Cardiac septum (tissue), 1 donor: Measurements from ENCODE around the gene FOXO3. TPM values are rescaled to one million over a fixed set of nuclear protein-coding genes. Genes with fewer than 3 reads are reported as not detected.
"Not testable (repeated sequence)": the region's sequence is repeated elsewhere in the genome, so short reads cannot be mapped to it uniquely, and the experiment has no call there.

Source experiments
- DNase-seq: peaks from one replicate; pipeline ENCODE4 v3.0.0-alpha.2; 2020; ENCODE audit warnings: low spot score
- intact Hi-C: fragments of 100-400 bp; cut with DNase I; formaldehyde crosslinking; loops from one replicate; pipeline ENCODE4 v1.14.0; 2022
- total RNA-seq: library from RNA; stranded (reverse); fragmentation: NEBNext Ultra II Directional; extraction: Animal tissue kit (Norgen Biotek cat#: 25700); gene quantifications from one replicate; pipeline ENCODE4 v1.2.1, GENCODE V29; 2021
- donor health status: DM: no; HTN: no; CAD: no.

FOXO3 gene
- total RNA-seq, 1 donor from 2014 or later, result 32.1 TPM

GRCh38 chr6:108549741-108550140 lies 11.0 kb upstream of the FOXO3 start:
- intact Hi-C loops, result no loop called here
- DNase-seq, result no peak

- intact Hi-C loops, result no loop called here
- DNase-seq, result no peak
Observed at GRCh38 chr6:108550256-108550655, 10.5 kb upstream of the FOXO3 start.

- no peak for DNase-seq
- intact Hi-C loops, result loop anchor here (2.0 to 5.0 kb wide), 5 partner anchors 227 to 517 kb away; no protein-coding TSS in a partner anchor
Observed at GRCh38 chr6:108555399-108556052, 5.2 kb upstream of the FOXO3 start.

- no peak for DNase-seq
- intact Hi-C loops, result loop anchor here (5.0 kb wide), 4 partner anchors 281 to 516 kb away; no protein-coding TSS in a partner anchor
Observed at GRCh38 chr6:108556250-108556649, 4.5 kb upstream of the FOXO3 start.

GRCh38 chr6:108556866-108557493 lies 3.7 kb upstream of the FOXO3 start:
- DNase-seq, result no peak
- intact Hi-C loops, result loop anchor here (5.0 kb wide), 4 partner anchors 280 to 515 kb away; no protein-coding TSS in a partner anchor

GRCh38 chr6:108557494-108558371 lies 3.0 kb upstream of the FOXO3 start:
- intact Hi-C loops, result loop anchor here (1.0 to 5.0 kb wide), 6 partner anchors 97 to 537 kb away; partner anchors contain the start of gene SESN1
- peak; percentile 86 for DNase-seq

GRCh38 chr6:108558372-108559096 lies 2.2 kb upstream of the FOXO3 start:
- intact Hi-C loops, result loop anchor here (1.0 to 5.0 kb wide), 6 partner anchors 96 to 536 kb away; partner anchors contain the start of gene SESN1
- DNase-seq, result peak; percentile 99

GRCh38 chr6:108559097-108559883 lies 1.4 kb upstream of the FOXO3 start:
- peak; percentile 96 for DNase-seq
- intact Hi-C loops, result loop anchor here (2.0 to 5.0 kb wide), 5 partner anchors 96 to 513 kb away; no protein-coding TSS in a partner anchor

- DNase-seq, result no peak
- intact Hi-C loops, result loop anchor here (2.0 to 10.0 kb wide), 6 partner anchors 95 to 825 kb away; partner anchors contain the start of gene CD164
Observed at GRCh38 chr6:108559884-108560462, 744 bp upstream of the FOXO3 start.

GRCh38 chr6:108561309-108561647 lies 561 bp downstream of the FOXO3 start:
- intact Hi-C loops, result loop anchor here (10.0 kb wide), 1 partner anchor 824 kb away; the partner anchor contains the start of gene CD164
- DNase-seq, result not testable (repeated sequence)

- intact Hi-C loops, result loop anchor here (10.0 kb wide), 1 partner anchor 823 kb away; the partner anchor contains the start of gene CD164
- DNase-seq, result no peak
Observed at GRCh38 chr6:108561742-108562502, 1.2 kb downstream of the FOXO3 start.

- intact Hi-C loops, result loop anchor here (10.0 kb wide), 1 partner anchor 822 kb away; the partner anchor contains the start of gene CD164
- DNase-seq, result peak; percentile 86
Observed at GRCh38 chr6:108562503-108562993, 1.8 kb downstream of the FOXO3 start.

- DNase-seq, result no peak
- intact Hi-C loops, result loop anchor here (10.0 kb wide), 1 partner anchor 822 kb away; the partner anchor contains the start of gene CD164
Observed at GRCh38 chr6:108563292-108563691, 2.6 kb downstream of the FOXO3 start.

- DNase-seq, result no peak
- intact Hi-C loops, result loop anchor here (10.0 kb wide), 1 partner anchor 821 kb away; the partner anchor contains the start of gene CD164
Observed at GRCh38 chr6:108564178-108564577, 3.5 kb downstream of the FOXO3 start.

GRCh38 chr6:108565091-108565766 lies 4.5 kb downstream of the FOXO3 start:
- intact Hi-C loops, result loop anchor here (5.0 to 10.0 kb wide), 3 partner anchors 37 to 820 kb away; partner anchors contain the start of gene CD164

GRCh38 chr6:108565893-108566292 lies 5.2 kb downstream of the FOXO3 start:
- no peak for DNase-seq
- intact Hi-C loops, result loop anchor here (5.0 to 10.0 kb wide), 3 partner anchors 36 to 819 kb away; partner anchors contain the start of gene CD164

More at GRCh38 chr6:108565091-108565766, 4.5 kb downstream of the FOXO3 start:
- no peak for DNase-seq
